ENCODE data around the gene ZNF638. TPM values are rescaled to one million over a fixed set of nuclear protein-coding genes. Genes with fewer than 3 reads are reported as not detected.

Gene ZNF638
- total and polyA plus RNA-seq, 2 of the 4 experiments (the other 2 are of a cell fraction), result 46.4 to 129 TPM

DNA sequence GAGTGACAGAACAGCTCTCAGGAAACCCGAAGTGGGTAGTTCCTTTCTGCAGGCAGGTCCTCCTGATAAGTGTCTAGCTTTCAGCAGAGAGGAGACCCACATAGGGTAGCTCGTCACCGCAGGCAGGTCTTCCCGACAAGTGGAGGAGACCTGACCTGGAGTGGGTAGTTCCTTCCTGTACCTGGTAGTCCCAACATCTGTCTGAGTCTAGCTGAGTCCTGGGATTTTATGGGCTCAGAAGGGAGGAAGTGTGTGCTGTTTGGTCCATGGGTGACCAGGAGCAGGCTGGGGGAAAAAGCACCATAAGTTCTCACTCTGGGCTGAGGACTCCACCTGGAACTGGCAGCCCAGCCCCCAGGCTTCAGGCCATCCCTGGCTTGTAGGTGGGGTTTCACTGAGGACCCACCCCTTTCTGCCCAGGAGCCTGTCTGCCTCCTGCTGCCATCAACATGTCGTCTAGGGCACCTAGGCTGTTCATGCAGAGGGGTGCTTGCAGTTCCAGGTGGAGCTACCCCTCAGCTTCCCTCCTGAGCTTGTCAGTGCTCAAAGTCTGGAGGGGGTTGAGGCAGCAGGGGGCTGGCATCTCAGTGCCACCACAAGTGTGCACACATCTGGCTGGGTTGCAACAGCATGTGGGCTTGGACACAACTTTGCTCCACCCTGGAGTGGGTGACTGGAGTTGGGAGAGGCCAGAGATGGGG is 131.2 kb downstream of the ZNF638 start:
- Histone ChIP-seq H3K9me1 (ENCODE audit: insufficient read depth, low read length) (no peaks in the 10 kb centered on the region; the same call in 1 of the 2 replicates), H2BK5ac (ENCODE audit: low read depth, low read length, poor library complexity, severe bottlenecking) (no peak overlapping the region), H3K4me3 (ENCODE audit: insufficient read depth, low read depth, low read length) (no peak overlapping the region), H3K23ac (ENCODE audit: low read depth, low read length) (no peak overlapping the region), H3K27ac (ENCODE audit: insufficient read depth, low read length) (no peak overlapping the region), H3K18ac (ENCODE audit: low read depth, low read length) (no peak overlapping the region), H3K14ac (replicated peaks; ENCODE audit: low read depth, low read length) (no peak overlapping the region), H3K4ac (ENCODE audit: low read depth, low read length) (no peak overlapping the region), H3K79me1 (ENCODE audit: low read depth in 1 of 2, low read length in 2 of 2) (no peaks in the 10 kb centered on the region), H4K91ac (ENCODE audit: insufficient read depth, low read depth, low read length) (no peak overlapping the region), H2BK20ac (ENCODE audit: low read depth, low read length) (no peak overlapping the region), H4K20me1 (ENCODE audit: insufficient read depth, low read length) (no peaks in the 10 kb centered on the region), H3K36me3 (ENCODE audit: control insufficient read depth, insufficient read depth, low read length) (no peaks in the 10 kb centered on the region), H2AK9ac (replicated peaks; ENCODE audit: low read depth, low read length, poor library complexity) (no peak overlapping the region), H3K56ac (ENCODE audit: extremely low read depth, insufficient read depth, low read length) (no peak overlapping the region), H2BK120ac (ENCODE audit: low read depth, low read length) (no peak overlapping the region), H3K9ac (ENCODE audit: low read depth, low read length) (no peak overlapping the region), H2AK5ac (ENCODE audit: low read depth, low read length) (no peak overlapping the region), H3K9me3 (ENCODE audit: control insufficient read depth, insufficient read depth, low read length) (peaks cover 8% of the 10 kb centered on the region), H2BK15ac (ENCODE audit: low read depth, low read length) (no peak overlapping the region), H4K5ac (ENCODE audit: low read depth, low read length) (no peak overlapping the region), H3K4me2 (ENCODE audit: low read depth, low read length) (no peak overlapping the region), H3K27me3 (ENCODE audit: control insufficient read depth, insufficient read depth, low read length) (peaks cover 53% of the 10 kb centered on the region), H3K4me1 (ENCODE audit: control insufficient read depth, insufficient read depth, low read length) (peaks cover 3% of the 10 kb centered on the region; the same call in 1 of the 2 replicates), H2AFZ (replicated peaks; ENCODE audit: low read length, poor library complexity) (no peak overlapping the region), H4K8ac (ENCODE audit: low read depth in 2 of 2, low read length in 2 of 2) (no peak overlapping the region)
- WGBS, 2 experiments (ENCODE audit: extremely low coverage in 2 of 2, insufficient read length in 1 of 2), result 0% methylated on average over 1 of the region's 5 CpGs; no CpG with 5 or more reads in 1 of the 2 experiments
- intact Hi-C loops (cut with micrococcal nuclease) (no loop called here), in situ Hi-C loops (cut with MboI; ENCODE audit: low sequenced_read_pairs) (no loop called here), dilution Hi-C loops (cut with HindIII; ENCODE audit: low sequenced_read_pairs, unreplicated experiment) (no loop called here)
- CTCF ChIA-PET, result no interaction called here
- no peak for TF ChIP-seq RCOR1 (IDR thresholded peaks at IDR 0.05; ENCODE audit: insufficient replicate concordance, low read length)
- TF ChIP-seq BHLHE40 (IDR thresholded peaks at IDR 0.05; ENCODE audit: low read depth, low read length), result no peak
- TF ChIP-seq, protein P1, sequence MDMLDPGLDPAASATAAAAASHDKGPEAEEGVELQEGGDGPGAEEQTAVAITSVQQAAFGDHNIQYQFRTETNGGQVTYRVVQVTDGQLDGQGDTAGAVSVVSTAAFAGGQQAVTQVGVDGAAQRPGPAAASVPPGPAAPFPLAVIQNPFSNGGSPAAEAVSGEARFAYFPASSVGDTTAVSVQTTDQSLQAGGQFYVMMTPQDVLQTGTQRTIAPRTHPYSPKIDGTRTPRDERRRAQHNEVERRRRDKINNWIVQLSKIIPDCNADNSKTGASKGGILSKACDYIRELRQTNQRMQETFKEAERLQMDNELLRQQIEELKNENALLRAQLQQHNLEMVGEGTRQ (IDR thresholded peaks at IDR 0.05; ENCODE audit: low read depth, low read length), result no peak
- TF ChIP-seq MAZ (IDR thresholded peaks at IDR 0.05; ENCODE audit: borderline replicate concordance, low read depth, low read length), result no peak
- TF ChIP-seq MAFK (IDR thresholded peaks at IDR 0.05; ENCODE audit: low read depth, low read length), result no peak
- no peak for TF ChIP-seq RAD21 (IDR thresholded peaks at IDR 0.05; ENCODE audit: low read length)
- no peak for TF ChIP-seq CEBPB (IDR thresholded peaks at IDR 0.05; ENCODE audit: low read depth, low read length)
- POLR2A ChIA-PET (ENCODE audit: unreplicated experiment), result no interaction called here
- DNase-seq (no peak), ATAC-seq (ENCODE audit: low read depth) (no peak)
- BruUV-seq (replicated peaks), result no TSS peak

Measured in IMR-90 (cell line).